ENCODE results near the gene IFT20. TPM values are rescaled to one million over a fixed set of nuclear protein-coding genes. Genes with fewer than 3 reads are reported as not detected.
A peak's percentile ranks its signal among the peaks of the same experiment; 100 is the strongest.

The IFT20 gene
- total RNA-seq, 2 donors from 2014 or later = 37.4 to 38.4 TPM

DNA sequence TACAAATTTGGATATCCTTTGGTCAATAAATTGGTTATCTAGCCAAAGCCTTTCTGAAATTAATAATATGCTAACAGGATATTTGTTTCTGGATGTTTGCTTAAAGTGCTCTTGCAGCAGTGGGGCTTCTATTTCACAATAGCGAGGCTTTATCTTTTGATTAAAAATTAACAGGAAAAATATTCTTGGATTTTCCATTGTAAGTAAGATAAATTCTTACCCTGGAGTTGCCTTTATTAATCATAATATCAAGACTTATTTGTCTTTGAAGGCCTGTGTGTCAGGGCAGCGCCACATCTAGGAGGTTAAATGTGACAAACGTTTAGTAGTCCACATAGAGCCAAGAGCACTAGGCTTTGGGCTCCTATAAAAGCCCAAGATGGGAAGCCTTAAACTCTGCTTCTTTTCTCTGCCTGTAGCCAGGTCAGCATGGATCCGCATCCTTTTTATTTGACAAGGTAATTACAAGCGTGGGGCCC is 11.0 kb downstream of the IFT20 start:
- TF ChIP-seq, protein P1, sequence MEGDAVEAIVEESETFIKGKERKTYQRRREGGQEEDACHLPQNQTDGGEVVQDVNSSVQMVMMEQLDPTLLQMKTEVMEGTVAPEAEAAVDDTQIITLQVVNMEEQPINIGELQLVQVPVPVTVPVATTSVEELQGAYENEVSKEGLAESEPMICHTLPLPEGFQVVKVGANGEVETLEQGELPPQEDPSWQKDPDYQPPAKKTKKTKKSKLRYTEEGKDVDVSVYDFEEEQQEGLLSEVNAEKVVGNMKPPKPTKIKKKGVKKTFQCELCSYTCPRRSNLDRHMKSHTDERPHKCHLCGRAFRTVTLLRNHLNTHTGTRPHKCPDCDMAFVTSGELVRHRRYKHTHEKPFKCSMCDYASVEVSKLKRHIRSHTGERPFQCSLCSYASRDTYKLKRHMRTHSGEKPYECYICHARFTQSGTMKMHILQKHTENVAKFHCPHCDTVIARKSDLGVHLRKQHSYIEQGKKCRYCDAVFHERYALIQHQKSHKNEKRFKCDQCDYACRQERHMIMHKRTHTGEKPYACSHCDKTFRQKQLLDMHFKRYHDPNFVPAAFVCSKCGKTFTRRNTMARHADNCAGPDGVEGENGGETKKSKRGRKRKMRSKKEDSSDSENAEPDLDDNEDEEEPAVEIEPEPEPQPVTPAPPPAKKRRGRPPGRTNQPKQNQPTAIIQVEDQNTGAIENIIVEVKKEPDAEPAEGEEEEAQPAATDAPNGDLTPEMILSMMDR (IDR thresholded peaks at IDR 0.05) = no peak
- peaks cover 5% of the 10 kb centered on the region for H3K36me3 ChIP-seq
- no peak overlapping the region for H3K27ac ChIP-seq
- H3K4me3 ChIP-seq = no peak overlapping the region
- ATAC-seq (ENCODE audit: insufficient number of reproducible peaks, low FRiP score, low read depth) (no peak), DNase-seq (ENCODE audit: low spot score) (no peak)
- H3K27me3 ChIP-seq (replicated peaks; ENCODE audit: insufficient read depth) = no peaks in the 10 kb centered on the region
- peaks cover 4 to 5% of the 10 kb centered on the region in 2 donors for H3K4me1 ChIP-seq (ENCODE audit: control insufficient read depth in 1 of 2, low read depth in 2 of 2)
- no peaks in the 10 kb centered on the region for H3K9me3 ChIP-seq

DNA sequence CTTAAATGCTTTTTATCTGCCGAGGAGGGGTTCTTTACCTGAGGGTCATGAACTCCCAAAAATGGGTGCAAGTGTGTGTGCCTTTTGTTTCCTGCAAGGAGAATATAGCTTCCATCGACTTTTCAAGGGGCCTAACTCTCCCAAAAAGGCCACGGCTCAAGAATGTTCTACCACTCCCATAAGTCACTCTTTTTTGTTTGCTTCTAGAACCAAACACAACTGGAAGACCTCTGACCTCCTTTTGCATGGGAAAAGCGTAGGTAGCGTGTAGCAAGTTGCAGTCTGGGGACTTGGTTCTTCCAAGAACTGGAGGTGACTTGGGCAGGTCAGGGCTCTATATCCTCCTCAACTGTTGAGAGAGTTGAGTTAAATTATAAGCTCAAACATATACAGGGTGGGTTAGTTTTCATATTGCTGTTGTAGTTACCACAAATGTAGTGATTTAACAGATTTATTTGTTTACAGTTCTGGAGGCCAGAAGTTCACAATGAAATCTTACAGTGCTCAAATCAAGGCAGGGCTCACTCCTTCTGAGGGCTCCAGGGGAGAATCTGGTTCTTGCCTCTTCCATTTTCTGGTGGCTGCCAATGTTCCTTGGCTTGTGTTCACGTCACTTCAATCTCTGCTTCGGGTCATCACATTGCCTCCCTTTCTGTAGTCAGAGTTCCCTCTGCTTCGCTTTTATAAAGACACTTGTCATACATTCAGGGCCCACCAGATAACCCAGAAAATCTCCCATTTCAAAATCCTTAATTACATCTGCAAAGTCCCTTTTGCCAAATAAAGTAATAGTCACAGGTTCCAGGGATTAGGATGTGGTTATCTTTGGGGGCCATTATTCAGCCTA is 14.8 kb downstream of the IFT20 start:
- ATAC-seq (ENCODE audit: insufficient number of reproducible peaks, low FRiP score, low read depth) (no peak), DNase-seq (ENCODE audit: low spot score) (no peak)
- Histone ChIP-seq H3K27ac (no peak overlapping the region), H3K9me3 (no peaks in the 10 kb centered on the region), H3K4me3 (peak overlapping the region; percentile 74), H3K27me3 (replicated peaks; ENCODE audit: insufficient read depth) (no peaks in the 10 kb centered on the region), H3K36me3 (no peaks in the 10 kb centered on the region), H3K4me1 (ENCODE audit: control insufficient read depth in 1 of 2, low read depth in 2 of 2) (peaks cover 9 to 14% of the 10 kb centered on the region in 2 donors)
- TF ChIP-seq, protein P1 (IDR thresholded peaks at IDR 0.05) = no peak

DNA sequence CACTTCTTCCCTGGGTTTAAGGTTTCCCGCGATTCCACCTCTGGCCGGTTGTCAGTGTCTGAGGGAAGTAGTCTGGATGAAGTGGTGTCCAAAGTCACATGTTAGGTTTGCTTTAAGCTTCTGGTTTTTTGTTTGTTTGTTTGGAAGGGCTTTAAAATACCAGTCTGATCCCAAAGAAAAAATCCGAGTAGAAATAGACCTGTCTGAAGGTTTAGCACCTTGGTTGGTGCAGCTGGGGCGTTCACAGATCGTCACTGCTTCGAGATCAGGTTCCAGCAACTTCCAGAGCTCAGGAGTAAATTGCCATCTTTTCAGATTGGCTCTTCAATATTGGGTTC is 15.7 kb downstream of the IFT20 start:
- ATAC-seq (ENCODE audit: insufficient number of reproducible peaks, low FRiP score, low read depth) (no peak), DNase-seq (ENCODE audit: low spot score) (no peak)
- TF ChIP-seq, protein P1 (IDR thresholded peaks at IDR 0.05) = no peak
- Histone ChIP-seq H3K4me3 (peak overlapping the region; percentile 74), H3K9me3 (no peaks in the 10 kb centered on the region), H3K27ac (peak overlapping the region in 1 of 2 donors; percentile 38), H3K36me3 (no peaks in the 10 kb centered on the region), H3K27me3 (replicated peaks; ENCODE audit: insufficient read depth) (no peaks in the 10 kb centered on the region), H3K4me1 (ENCODE audit: control insufficient read depth in 1 of 2, low read depth in 2 of 2) (peaks cover 9 to 14% of the 10 kb centered on the region in 2 donors)

DNA sequence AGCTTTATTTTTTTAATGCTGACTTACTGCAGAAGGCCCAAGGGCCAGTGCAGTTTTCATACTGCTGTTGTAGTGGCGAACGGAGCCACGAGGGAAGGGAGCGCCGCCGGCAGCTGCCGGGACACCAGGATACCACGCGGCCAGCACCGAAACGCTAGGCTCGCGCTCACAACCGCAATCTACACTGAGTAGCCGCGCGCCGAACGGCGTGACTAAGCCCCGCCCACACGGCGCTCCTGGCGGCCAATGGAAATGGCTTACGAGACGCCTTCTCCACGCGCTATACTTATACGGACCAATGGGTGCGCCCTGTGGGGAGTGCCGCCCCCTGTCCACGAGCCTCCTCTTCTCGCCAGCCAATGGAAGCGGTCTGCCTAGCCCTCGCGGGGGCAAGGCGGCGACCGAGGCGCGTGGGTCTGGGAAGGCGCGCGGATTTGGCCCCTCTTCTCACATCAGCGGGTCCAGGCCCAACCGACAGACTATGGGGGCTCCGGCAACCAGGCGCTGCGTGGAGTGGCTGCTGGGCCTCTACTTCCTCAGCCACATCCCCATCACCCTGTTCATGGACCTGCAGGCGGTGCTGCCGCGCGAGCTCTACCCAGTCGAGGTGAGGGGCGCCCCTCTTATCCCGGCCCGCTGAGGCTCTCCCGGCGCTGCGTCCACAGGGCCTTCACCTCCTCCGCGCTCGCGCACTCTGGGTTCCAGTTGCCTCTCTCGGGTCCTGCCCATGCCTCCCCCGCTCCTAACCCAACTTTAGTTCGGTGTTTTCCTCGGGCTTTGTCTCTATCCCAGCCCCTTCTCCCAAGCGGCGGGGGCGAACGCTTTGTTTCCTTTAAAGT is 16.3 kb downstream of the IFT20 start, which contains the start of gene TMEM97:
TMEM97 (plus strand) TSS at position 442 of the 839 bp plus-strand sequence; CDS start at position 482, 40 bp downstream.
- Histone ChIP-seq H3K27me3 (replicated peaks; ENCODE audit: insufficient read depth) (no peaks in the 10 kb centered on the region), H3K4me3 (peak within 1 kb of the TSS; percentile 74), H3K27ac (peak within 1 kb of the TSS in 1 of 2 donors; percentile 38), H3K36me3 (no peaks in the 10 kb centered on the region), H3K4me1 (ENCODE audit: control insufficient read depth in 1 of 2, low read depth in 2 of 2) (peaks cover 9 to 14% of the 10 kb centered on the region in 2 donors), H3K9me3 (no peaks in the 10 kb centered on the region)
- ATAC-seq (ENCODE audit: insufficient number of reproducible peaks, low FRiP score, low read depth) (peak; percentile 92), DNase-seq (ENCODE audit: low spot score) (peak; percentile 85)
- TF ChIP-seq, protein P1 (IDR thresholded peaks at IDR 0.05) = peak; percentile 8

Data from thoracic aorta (tissue), 2 donors.